ENCODE results near the gene SYNPO.

The SYNPO gene

DNA sequence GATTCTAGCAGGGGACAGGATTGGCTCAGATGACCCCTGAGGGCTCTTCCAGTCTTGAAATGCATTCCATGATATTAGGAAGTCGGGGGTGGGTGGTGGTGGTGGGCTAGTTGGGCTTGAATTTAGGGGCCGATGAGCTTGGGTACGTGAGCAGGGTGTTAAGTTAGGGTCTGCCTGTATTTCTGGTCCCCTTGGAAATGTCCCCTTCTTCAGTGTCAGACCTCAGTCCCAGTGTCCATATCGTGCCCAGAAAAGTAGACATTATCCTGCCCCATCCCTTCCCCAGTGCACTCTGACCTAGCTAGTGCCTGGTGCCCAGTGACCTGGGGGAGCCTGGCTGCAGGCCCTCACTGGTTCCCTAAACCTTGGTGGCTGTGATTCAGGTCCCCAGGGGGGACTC is 17.7 kb downstream of the SYNPO start:
- DNase-seq (ENCODE audit: low read depth): no peak

DNA sequence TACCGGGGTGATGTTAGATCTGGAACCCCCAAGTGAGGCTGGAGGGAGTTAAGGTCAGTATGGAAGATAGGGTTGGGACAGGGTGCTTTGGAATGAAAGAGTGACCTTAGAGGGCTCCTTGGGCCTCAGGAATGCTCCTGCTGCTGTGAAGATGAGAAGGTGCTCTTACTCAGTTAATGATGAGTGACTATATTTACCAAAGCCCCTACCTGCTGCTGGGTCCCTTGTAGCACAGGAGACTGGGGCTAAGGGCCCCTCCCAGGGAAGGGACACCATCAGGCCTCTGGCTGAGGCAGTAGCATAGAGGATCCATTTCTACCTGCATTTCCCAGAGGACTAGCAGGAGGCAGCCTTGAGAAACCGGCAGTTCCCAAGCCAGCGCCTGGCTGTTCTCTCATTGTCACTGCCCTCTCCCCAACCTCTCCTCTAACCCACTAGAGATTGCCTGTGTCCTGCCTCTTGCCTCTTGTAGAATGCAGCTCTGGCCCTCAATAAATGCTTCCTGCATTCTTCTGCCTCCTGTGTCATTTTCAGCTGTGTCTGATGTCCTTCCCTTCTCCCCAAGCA is 18.3 kb downstream of the SYNPO start:
- DNase-seq (ENCODE audit: low read depth): no peak

DNA sequence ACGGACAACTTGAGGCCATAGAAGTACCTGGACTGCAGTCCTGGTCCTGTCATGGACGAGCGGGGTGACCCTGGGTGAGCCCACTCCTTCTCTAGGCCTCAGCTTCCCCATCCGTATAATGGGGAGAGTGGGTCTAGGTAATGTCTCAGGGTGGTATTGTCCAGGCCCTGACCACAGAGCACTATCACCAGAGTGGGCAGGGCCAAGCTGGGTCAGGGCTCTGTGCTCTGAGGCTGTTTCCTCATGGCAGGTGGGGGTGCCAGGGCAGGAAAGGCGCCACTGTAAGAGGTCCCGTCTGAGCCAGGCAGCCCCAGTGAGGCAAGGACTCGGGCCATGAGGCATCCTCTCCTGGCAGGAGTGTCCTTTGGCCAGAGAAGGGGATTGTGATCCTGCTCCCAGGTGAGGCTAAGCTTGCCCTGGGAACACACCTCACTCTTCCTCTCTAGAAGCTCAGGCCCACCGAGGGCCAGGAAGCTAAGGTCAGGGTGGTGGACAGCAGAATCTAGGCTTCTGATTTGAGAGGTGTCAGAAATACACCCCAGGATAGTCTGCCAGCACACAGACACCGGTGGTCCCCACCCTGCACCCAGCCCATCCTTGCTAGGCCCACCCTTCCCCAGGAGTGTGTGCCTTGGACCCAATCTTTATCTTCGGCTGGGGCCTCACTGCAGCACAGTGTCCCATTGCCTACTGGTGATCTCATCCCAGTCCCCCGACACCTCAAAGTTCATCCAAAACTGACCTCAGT is 19.1 kb downstream of the SYNPO start:
- DNase-seq (ENCODE audit: low read depth): no peak

DNA sequence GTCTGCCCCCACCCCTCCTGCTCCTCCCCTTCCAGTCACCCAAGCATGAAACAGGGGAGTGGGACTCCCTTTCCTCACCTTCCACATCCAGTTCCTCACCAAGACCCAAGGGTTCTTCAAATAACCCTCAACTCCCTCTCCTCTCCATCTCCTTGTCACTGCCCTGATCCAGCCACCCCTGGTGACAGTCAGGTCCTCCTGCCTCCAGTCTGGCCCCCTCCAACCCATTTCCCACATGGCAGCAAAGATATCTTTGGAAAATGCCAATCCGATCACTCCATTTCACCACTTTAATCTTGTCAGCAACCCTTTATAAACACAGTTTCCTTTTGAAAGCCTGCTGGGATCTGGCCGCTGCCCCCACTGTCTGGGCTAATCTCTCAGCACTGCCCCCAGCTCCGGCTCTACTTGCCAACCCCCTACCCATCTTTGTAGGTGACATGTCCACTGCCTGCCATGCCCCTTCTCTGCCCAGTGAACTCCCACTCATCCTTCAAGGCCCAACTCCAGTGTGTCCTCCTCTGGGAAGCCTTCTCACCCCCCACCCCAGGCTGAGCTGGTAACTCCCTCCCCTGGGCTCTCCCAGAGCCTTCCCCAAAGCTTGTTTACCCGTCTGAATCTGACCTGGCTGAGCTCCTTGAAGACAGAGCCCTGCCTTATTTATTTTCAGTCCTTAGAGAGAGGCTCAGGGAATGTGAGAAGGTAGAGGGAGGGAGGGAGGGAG is 19.8 kb downstream of the SYNPO start:
- no peak for DNase-seq (ENCODE audit: low read depth)

DNA sequence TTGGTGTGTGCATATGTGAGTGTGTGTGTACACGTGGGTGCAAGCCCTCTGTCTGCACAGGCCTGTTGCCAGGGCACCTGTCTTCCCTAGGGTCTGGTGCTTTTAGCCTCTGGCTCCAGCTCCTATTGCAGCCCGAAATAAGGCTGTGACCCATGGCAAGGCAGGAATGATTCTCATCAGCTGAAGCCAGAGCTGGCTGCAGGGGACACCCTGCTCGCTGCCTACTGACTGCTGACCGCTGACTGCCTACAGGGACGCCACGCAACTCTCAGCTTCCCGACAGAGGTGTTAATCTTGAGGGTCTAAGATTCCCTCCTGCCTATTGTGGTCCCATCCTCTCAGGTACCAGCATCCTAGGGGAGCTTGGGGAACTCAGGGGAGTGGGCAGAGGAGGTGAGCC is 20.6 kb downstream of the SYNPO start, which contains the start of gene MYOZ3:
Gene MYOZ3, plus strand, starts transcription at position 166 of the 400 bp plus-strand sequence. CDS start 1,691 bp downstream, outside the sequence.
- DNase-seq (ENCODE audit: low read depth): no peak

- DNase-seq (ENCODE audit: low read depth): no peak
These were observed 21.5 kb downstream of the SYNPO start for GRCh38 chr5:150661821-150662596.

GRCh38 chr5:150662731-150663516 is 22.5 kb downstream of the SYNPO start:
- DNase-seq (ENCODE audit: low read depth): no peak

- no peak for DNase-seq (ENCODE audit: low read depth)
These were observed 23.5 kb downstream of the SYNPO start for GRCh38 chr5:150663936-150664335.

- DNase-seq (ENCODE audit: low read depth): no peak
These were observed 24.6 kb downstream of the SYNPO start for GRCh38 chr5:150665044-150665443.

DNA sequence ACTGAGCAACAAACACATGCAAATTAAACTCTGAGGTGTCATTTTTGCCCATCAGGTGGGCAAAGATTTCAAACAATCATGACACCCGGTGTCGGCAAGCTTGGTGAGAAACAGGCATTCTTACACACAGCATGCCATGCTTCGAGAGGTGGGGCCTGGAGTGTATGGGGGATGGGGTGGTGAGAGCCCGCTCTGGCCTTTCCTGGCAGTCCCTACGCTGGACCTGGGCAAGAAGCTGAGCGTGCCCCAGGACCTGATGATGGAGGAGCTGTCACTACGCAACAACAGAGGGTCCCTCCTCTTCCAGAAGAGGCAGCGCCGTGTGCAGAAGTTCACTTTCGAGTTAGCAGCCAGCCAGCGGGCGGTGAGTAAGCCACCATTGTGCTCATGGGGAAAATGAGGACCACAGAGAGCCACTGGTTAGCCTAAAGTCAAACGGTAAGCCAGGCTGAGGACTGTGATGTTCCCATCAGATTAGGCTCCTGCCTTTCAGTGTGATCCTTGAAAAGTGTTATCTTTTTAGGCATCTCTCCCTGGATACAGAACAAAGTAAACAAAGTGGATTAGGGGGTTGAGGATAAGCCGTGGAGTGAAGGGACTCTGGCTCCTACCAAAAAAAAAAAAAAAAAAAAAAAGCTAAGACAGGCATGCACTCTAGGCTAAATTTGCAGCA is 30.0 kb downstream of the SYNPO start:
- no peak for DNase-seq (ENCODE audit: low read depth)

GRCh38 chr5:150670948-150671310 is 30.5 kb downstream of the SYNPO start:
- no peak for DNase-seq (ENCODE audit: low read depth)

DNA sequence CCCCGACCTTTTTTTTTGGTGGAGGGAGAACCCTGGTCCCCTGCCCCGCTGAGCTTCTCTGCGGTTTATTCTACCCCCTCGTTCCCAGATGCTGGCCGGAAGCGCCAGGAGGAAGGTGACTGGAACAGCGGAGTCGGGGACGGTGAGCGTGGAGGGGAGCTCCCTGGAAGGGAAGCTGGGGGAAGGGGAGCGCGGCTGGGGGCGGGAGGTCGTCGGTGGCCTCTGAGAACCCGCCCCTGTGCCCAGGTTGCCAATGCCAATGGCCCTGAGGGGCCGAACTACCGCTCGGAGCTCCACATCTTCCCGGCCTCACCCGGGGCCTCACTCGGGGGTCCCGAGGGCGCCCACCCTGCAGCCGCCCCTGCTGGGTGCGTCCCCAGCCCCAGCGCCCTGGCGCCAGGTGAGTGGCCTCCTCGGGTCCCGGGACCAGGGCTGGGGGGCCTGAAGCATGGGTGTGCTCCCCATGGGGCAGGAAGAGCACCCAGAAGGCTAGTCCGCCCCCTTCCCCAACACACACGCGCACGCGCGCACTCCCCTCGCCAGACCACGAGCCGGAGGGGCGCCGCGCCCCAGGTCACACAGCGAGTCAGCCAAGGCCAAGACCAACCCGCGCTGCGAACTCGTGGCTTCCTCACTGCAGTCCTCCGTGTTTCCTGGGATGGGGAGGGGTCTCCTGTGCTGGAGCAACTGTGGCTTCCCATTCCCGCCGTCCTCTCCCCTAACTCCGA is 31.2 kb downstream of the SYNPO start:
- DNase-seq (ENCODE audit: low read depth): no peak

- DNase-seq (ENCODE audit: low read depth): no peak
These were observed 31.9 kb downstream of the SYNPO start for GRCh38 chr5:150672237-150672883.

DNA sequence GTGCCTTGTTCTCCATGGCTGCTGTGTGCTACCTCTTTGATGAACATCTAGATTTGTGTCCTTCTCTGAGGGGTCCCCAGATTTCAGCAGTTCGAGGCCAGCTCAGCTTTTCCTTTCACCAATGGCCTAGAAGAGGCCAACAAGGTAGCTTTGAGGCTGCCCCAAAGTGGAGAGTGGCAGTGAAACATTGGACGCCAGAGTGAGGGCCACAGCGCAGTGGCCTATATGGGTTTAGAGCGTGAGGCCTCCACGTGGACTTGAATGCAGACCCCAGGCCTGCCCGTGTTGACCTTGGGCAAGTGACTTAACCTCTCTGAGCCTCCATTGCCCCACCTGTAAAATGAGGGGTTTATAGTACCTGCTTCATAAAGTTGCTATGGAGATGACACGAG is 32.4 kb downstream of the SYNPO start:
- DNase-seq (ENCODE audit: low read depth): no peak

- DNase-seq (ENCODE audit: low read depth): no peak
These were observed 33.9 kb downstream of the SYNPO start for GRCh38 chr5:150674341-150674821.

GRCh38 chr5:150675069-150675468 is 34.6 kb downstream of the SYNPO start:
- DNase-seq (ENCODE audit: low read depth): no peak

DNA sequence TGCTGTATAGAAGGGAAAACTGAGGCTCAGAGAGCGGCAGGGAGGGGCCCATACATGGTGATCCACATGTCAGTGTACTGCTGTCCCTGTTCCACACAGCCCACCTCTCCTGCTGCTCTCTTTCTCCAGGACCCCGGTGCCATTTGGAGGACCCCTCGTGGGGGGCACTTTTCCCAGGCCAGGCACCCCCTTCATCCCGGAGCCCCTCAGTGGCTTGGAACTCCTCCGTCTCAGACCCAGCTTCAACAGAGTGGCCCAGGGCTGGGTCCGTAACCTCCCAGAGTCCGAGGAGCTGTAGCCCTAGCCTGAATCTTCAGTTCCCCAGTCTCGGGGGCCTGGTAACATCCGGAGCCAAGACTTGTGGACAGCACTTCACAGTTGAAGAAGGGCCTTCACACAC is 36.1 kb downstream of the SYNPO start:
- DNase-seq (ENCODE audit: low read depth): no peak

- DNase-seq (ENCODE audit: low read depth): no peak
These were observed 48.7 kb downstream of the SYNPO start for GRCh38 chr5:150689120-150689519.

DNA sequence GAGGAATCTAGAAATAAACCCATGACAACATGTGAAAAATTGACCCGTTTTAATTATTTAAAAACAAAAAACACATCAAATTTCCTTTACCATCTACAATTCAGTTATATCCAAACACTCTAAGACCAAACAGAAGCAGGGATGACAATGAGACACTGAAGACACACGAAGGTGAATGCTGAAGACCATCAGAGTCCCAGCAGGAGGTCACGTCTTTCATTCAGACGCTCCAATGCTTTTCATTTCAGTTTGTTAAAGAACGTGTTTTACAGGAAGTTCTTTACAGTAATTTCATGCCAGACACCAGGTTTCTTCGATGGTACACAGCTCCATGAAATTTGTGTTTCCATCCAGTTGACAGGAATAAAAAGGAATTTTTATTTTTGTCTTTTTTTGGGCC is 50.3 kb downstream of the SYNPO start:
- DNase-seq (ENCODE audit: low read depth): no peak

- DNase-seq (ENCODE audit: low read depth): no peak
These were observed 51.8 kb downstream of the SYNPO start for GRCh38 chr5:150692276-150692675.

All from stimulated activated CD8-positive, alpha-beta memory T cell treated with anti-CD3 and anti-CD28 coated beads, Interleukin-15, amount 100 ng/mL, for 24 hours (primary cell).